Stimulated activated CD4-positive, alpha-beta T cell treated with anti-CD3 and anti-CD28 coated beads, Interleukin-15, amount 100 ng/mL, for 24 hours (primary cell): ENCODE results near the gene ARHGEF39.

Experiments
- DNase-seq: peaks from one replicate; pipeline ENCODE4 v3.0.0-alpha.2; 2020

Gene ARHGEF39

GRCh38 chr9:35664531-35665470 is at the start of gene ARHGEF39:
ARHGEF39 (minus strand) TSS chr9:35665195; CDS start chr9:35665169, 26 bp downstream.
- DNase-seq = peak; percentile 88

- DNase-seq = no peak
These were observed 49.1 kb upstream of the ARHGEF39 start for GRCh38 chr9:35714123-35714522.

- DNase-seq = no peak
These were observed 48.6 kb upstream of the ARHGEF39 start for GRCh38 chr9:35713578-35713977.

GRCh38 chr9:35712762-35713400 is 47.9 kb upstream of the ARHGEF39 start:
- no peak for DNase-seq

GRCh38 chr9:35711501-35712428 is 46.8 kb upstream of the ARHGEF39 start:
- DNase-seq = no peak

- no peak for DNase-seq
These were observed 46.0 kb upstream of the ARHGEF39 start for GRCh38 chr9:35710818-35711500.

- no peak for DNase-seq
These were observed 43.2 kb upstream of the ARHGEF39 start for GRCh38 chr9:35708146-35708545.

- DNase-seq = no peak
These were observed 42.0 kb upstream of the ARHGEF39 start for GRCh38 chr9:35706951-35707350.

GRCh38 chr9:35705836-35706430 is 40.9 kb upstream of the ARHGEF39 start:
- no peak for DNase-seq

- DNase-seq = no peak
These were observed 40.4 kb upstream of the ARHGEF39 start for GRCh38 chr9:35705372-35705771.

GRCh38 chr9:35703906-35704672 is 39.1 kb upstream of the ARHGEF39 start:
- DNase-seq = no peak

- no peak for DNase-seq
These were observed 37.7 kb upstream of the ARHGEF39 start for GRCh38 chr9:35702696-35703095.

GRCh38 chr9:35700942-35701341 is 35.9 kb upstream of the ARHGEF39 start:
- no peak for DNase-seq

GRCh38 chr9:35700031-35700430 is 35.0 kb upstream of the ARHGEF39 start:
- no peak for DNase-seq

GRCh38 chr9:35698231-35698630 is 33.2 kb upstream of the ARHGEF39 start:
- DNase-seq = no peak

- no peak for DNase-seq
These were observed 32.5 kb upstream of the ARHGEF39 start for GRCh38 chr9:35697486-35697885.

GRCh38 chr9:35696520-35697215 is 31.7 kb upstream of the ARHGEF39 start:
- DNase-seq = peak; percentile 62

- DNase-seq = no peak
These were observed 31.0 kb upstream of the ARHGEF39 start for GRCh38 chr9:35695943-35696401.

- DNase-seq = no peak
These were observed 26.8 kb upstream of the ARHGEF39 start for GRCh38 chr9:35691757-35692301.

- no peak for DNase-seq
These were observed 26.3 kb upstream of the ARHGEF39 start for GRCh38 chr9:35691334-35691650.
